GM12874 (cell line): ENCODE data around the gene C1QL3.

ENCODE experiments used
- TF ChIP-seq, protein P1 (sequence below): IDR thresholded peaks from 2 replicates; pipeline ENCODE4 v1.5.1; 2011; ENCODE audit warnings: low read depth, mild to moderate bottlenecking, control low read depth, low read length, moderate library complexity; ENCODE audit not compliant: insufficient read depth

C1QL3 gene

DNA sequence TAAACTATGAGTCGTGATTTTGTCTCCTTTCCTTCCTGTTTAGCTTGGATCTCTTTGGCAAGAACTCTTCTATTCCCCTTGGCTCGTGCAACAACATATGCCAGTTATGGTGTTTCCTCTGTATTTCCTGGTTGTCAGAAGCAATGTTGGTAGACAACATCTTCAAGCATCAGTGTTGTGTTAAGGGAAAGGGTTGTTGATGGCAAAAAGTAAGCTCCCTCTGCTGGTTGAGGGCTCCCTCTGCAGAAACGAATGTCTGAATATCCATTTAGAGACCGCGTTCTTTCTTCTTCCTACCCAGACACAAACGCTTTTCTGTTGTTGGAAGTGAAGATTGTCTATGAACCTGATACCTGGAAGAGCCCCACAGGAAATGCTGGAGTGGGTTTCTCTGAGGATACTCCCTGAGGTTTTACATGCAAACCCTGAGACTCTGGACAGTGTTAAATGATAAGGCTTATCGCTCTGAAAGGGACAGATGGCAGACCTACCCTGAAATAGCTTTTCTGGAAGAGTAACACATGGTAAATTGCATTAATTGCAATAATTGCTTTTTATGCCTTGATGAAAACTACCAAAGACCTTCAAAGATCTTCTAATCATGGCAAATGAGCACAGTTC lies 23.5 kb upstream of the C1QL3 start:
- TF ChIP-seq, protein P1, sequence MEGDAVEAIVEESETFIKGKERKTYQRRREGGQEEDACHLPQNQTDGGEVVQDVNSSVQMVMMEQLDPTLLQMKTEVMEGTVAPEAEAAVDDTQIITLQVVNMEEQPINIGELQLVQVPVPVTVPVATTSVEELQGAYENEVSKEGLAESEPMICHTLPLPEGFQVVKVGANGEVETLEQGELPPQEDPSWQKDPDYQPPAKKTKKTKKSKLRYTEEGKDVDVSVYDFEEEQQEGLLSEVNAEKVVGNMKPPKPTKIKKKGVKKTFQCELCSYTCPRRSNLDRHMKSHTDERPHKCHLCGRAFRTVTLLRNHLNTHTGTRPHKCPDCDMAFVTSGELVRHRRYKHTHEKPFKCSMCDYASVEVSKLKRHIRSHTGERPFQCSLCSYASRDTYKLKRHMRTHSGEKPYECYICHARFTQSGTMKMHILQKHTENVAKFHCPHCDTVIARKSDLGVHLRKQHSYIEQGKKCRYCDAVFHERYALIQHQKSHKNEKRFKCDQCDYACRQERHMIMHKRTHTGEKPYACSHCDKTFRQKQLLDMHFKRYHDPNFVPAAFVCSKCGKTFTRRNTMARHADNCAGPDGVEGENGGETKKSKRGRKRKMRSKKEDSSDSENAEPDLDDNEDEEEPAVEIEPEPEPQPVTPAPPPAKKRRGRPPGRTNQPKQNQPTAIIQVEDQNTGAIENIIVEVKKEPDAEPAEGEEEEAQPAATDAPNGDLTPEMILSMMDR = peak; percentile 67

DNA sequence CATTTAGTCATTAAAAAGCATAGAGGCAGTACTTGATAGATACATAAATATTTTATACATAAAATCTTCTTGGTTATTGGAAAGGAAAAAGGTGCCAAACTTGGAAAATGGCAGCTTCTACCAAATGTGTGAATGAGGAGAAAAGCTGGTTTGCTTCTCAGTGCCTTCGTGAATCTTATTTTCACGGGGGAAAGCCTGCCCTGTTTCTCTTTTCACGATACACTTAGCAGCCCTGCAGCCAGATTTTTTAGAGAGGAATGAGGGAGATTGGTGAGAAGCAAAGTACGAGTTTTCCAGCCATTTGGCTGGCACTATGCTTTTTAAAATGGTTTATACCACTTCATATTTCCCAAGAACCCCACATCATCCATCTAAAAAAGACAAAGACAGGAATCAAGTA lies 22.9 kb upstream of the C1QL3 start:
- TF ChIP-seq, protein P1 = no peak

DNA sequence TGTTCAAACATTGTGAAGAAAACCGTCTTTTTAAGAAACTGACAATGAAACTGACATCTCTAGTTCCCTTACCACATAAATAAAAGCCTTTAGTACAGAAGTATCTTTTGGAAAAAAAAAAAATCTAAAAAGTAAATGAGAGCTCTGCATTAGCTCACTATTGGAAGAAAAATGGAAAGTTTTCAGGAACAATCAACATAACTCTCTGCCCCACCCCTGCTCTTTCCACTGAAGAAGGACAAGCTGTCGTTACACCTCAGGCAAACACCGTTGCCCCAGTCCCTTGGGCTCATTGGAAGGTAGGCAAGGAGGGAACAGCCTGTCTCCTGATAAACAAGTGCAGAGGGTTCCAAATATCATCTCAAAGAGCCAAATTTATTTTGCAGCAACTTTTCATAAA lies 22.4 kb upstream of the C1QL3 start:
- TF ChIP-seq, protein P1 = no peak

DNA sequence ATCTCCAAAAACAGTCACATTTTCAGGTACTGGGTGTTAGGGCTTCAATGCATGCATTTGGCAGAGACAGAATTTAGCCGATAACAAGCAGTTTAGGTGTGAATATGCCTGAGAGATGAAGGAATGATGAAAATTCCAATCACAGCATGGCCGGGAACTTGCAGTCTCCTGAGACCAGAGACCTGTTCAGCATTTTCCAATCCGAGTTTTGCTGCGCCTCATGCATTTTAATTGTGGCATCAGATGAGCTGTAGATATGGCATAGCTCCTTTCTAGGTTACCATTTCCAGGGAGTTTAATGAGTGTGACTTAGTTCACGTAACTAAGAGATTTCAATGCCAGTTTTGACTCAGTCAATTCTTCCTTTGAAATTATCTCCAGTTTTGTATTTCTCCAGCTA lies 14.5 kb upstream of the C1QL3 start:
- TF ChIP-seq, protein P1 = no peak

DNA sequence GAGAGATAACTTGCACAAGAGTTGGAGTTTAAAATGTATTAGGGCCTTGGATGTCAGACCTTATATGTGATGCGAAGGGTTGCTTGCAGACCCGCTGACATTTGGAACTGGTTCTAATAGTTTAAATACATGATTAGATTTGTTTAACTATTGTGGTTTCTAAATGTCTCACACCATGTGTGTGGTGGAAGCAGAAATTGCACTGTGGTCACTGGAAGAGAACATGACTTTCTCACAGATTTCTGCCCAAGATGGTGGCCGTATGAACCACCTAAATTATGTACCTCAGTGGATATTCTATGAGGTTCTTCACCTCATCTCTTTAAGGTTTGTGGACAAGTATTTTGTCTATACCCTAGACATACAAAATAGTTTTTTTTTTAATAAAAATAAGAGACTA lies 8.2 kb upstream of the C1QL3 start:
- TF ChIP-seq, protein P1 = no peak

DNA sequence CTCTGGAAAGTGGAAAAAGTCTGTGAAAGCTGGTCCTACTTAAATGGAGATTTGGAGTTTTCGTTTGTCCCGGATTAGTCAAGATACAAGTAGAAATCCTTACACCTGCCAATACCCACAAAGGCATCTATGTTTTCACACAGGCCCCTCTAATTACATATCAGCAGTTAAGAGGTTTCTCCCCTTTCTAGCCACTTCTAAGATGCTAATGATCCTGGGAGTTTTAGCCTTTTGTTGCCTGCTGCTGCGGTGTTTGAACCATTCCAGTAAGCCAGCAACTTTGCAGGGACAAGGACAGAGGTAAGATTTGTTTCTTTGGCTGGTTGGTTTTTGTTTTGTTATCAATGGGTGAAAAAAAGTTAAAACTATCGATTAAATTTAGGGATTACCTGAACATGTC lies 5.8 kb upstream of the C1QL3 start:
- TF ChIP-seq, protein P1 = no peak

DNA sequence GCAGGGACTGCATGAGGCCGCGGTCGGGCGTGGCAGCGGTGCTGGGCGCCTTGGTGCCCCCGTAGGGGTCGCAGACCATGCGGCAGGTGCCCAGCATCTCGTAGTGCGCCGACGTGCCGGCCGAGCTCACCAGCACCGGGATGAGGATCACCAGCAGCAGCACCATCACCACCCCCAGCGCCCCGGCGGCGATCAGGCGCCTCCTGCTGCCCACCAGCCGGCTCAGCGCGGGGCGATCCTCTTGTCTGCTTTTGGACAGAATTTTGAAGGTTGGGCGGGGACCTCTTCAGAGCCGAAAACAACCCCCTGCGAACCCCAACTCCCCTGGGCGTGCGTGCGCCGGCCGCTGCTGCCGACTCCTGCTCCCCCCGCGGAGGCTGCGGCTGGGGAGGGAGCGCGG lies 779 bp downstream of the C1QL3 start:
- TF ChIP-seq, protein P1 = peak; percentile 55
